GM12878 (cell line): ENCODE data around the gene AP2B1. TPM values are rescaled to one million over a fixed set of nuclear protein-coding genes. Genes with fewer than 3 reads are reported as not detected.

ENCODE experiments used
- ATAC-seq: fragments of 200-7000 bp; cut with Tn5 transposase; 3 replicates; pipeline ENCODE4 v1.9.1; 2020; ENCODE audit warnings: mild to moderate bottlenecking, moderate library complexity
- BruUV-seq: library from RNA; stranded (reverse); fragments of 400-500 nt; replicated peaks from 2 replicates; lab custom pipeline; 2021; lab: Mats Ljungman, UMichigan
- CTCF ChIA-PET: fragments of 300-600 bp; sonication (Branson Sonifier 250); formaldehyde crosslinking; extraction: SDS; loops from one replicate; lab custom pipeline; 2021; ENCODE audit warnings: inconsistent platforms; lab: Yijun Ruan, JAX
- POLR2A ChIA-PET: fragments of 350-600 bp; formaldehyde crosslinking; extraction: SDS; loops from one replicate; lab custom pipeline; 2021; ENCODE audit warnings: inconsistent platforms; lab: Charles Lee
- RAD21 ChIA-PET: fragments of 300-600 bp; sonication (Branson Sonifier 250); formaldehyde crosslinking; loops from one replicate; lab custom pipeline; 2023; ENCODE audit warnings: antibody characterized with exemption; ENCODE audit not compliant: unreplicated experiment; lab: Charles Lee
- SMC1A ChIA-PET: fragments of 300-600 bp; sonication (Branson Sonifier 250); formaldehyde crosslinking; loops from one replicate; lab custom pipeline; 2023; ENCODE audit not compliant: unreplicated experiment, uncharacterized antibody; lab: Charles Lee
- DNase-seq: peaks from one replicate; pipeline ENCODE4 v3.0.0-alpha.2; 2011; ENCODE audit warnings: low read depth, low spot score
- FAIRE-seq: peaks from 3 replicates; lab custom pipeline; 2011; peaks lifted over from hg19 to GRCh38; lab: Jason Lieb, UNC
- H2AFZ ChIP-seq: 2 replicates; pipeline ENCODE4 v1.6.0; 2011; ENCODE audit warnings: low read depth, low read length, control low read depth; ENCODE audit not compliant: control insufficient read depth
- H3K27ac ChIP-seq: 2 replicates; pipeline ENCODE4 v1.5.1; 2011; ENCODE audit warnings: control low read depth; ENCODE audit not compliant: control insufficient read depth, insufficient read depth
- H3K27me3 ChIP-seq, 2 experiments: replicated peaks in 1 of 2; 2 replicates each; pipeline versions ENCODE4 v1.6.0 to v1.6.1; 2011; ENCODE audit warnings: low read length in 1 of 2; ENCODE audit not compliant: control insufficient read depth in 2 of 2, insufficient read depth in 2 of 2
- H3K36me3 ChIP-seq, 2 experiments: 2 replicates each; pipeline ENCODE4 v1.5.1; 2011; ENCODE audit warnings: low read length in 1 of 2; ENCODE audit not compliant: control insufficient read depth in 2 of 2, insufficient read depth in 2 of 2
- H3K4me1 ChIP-seq: 2 replicates; pipeline ENCODE4 v1.6.1; 2011; ENCODE audit warnings: mild to moderate bottlenecking, low read length, moderate library complexity, mixed read lengths; ENCODE audit not compliant: control insufficient read depth, insufficient read depth
- H3K4me2 ChIP-seq: 2 replicates; pipeline ENCODE4 v1.6.0; 2011; ENCODE audit warnings: control low read depth; ENCODE audit not compliant: control insufficient read depth, insufficient read depth
- H3K4me3 ChIP-seq: fragments of 200-600 bp; sonication (generic); 2 replicates; pipeline ENCODE4 v1.5.1; 2016
- H3K79me2 ChIP-seq: 2 replicates; pipeline ENCODE4 v1.6.0; 2011; ENCODE audit warnings: low read length; ENCODE audit not compliant: control insufficient read depth, insufficient read depth
- H3K9ac ChIP-seq: 2 replicates; pipeline ENCODE4 v1.8.0; 2011; ENCODE audit warnings: low read length, control low read depth, mixed read lengths; ENCODE audit not compliant: control insufficient read depth, insufficient read depth
- H3K9me3 ChIP-seq: replicated peaks from 3 replicates; pipeline ENCODE4 v1.5.1; 2011; ENCODE audit warnings: mild to moderate bottlenecking, low read length; ENCODE audit not compliant: control insufficient read depth, insufficient read depth
- H4K20me1 ChIP-seq: 2 replicates; pipeline ENCODE4 v1.6.0; 2011; ENCODE audit not compliant: control insufficient read depth, insufficient read depth
- HSF1 ChIP-seq: fragments of 150-350 bp; IDR thresholded peaks from 2 replicates; pipeline ENCODE4 v1.6.1; 2014; ENCODE audit warnings: mild to moderate bottlenecking, low read depth, low read length
- MEF2A ChIP-seq: IDR thresholded peaks from 2 replicates; pipeline ENCODE4 v1.6.1; 2011; ENCODE audit warnings: low read depth, mild to moderate bottlenecking, low read length, moderate library complexity; ENCODE audit not compliant: insufficient read depth
- MTA2 ChIP-seq: fragments of 450-650 bp; IDR thresholded peaks from 2 replicates; pipeline ENCODE4 v1.6.1; 2016; ENCODE audit warnings: low read depth, mild to moderate bottlenecking, moderate library complexity
- PAX5 ChIP-seq: IDR thresholded peaks from 2 replicates; pipeline ENCODE4 v1.6.1; 2011; ENCODE audit warnings: low read depth, low read length, borderline replicate concordance
- STAT1 ChIP-seq: fragments of 450-650 bp; conservative IDR thresholded peaks from 2 replicates; pipeline ENCODE4 v1.6.1; 2014; ENCODE audit warnings: antibody characterized with exemption, mild to moderate bottlenecking
- TCF12 ChIP-seq: IDR thresholded peaks from 2 replicates; pipeline ENCODE4 v1.6.1; 2011; ENCODE audit warnings: low read depth, mild to moderate bottlenecking, low read length
- ZBTB4 ChIP-seq: fragments of 450-650 bp; formaldehyde crosslinking; IDR thresholded peaks from 2 replicates; pipeline ENCODE4 v1.4.0; 2022; ENCODE audit warnings: mild to moderate bottlenecking, moderate library complexity
- WGBS: methylation state at CpG from one replicate; pipeline ENCODE4 v1.1.6; 2016; ENCODE audit warnings: low lambda C conversion rate; ENCODE audit not compliant: insufficient replicate concordance, insufficient coverage; ENCODE audit errors: missing lambda C conversion rate; 5-methylcytosine and 5-hydroxymethylcytosine counted together
- in situ Hi-C: fragments of 300-500 bp; cut with MboI; formaldehyde crosslinking; loops from 9 replicates; pipeline ENCODE4 v1.14.3; 2018; ENCODE audit warnings: mixed read lengths
- intact Hi-C: fragments of 100-400 bp; cut with micrococcal nuclease; formaldehyde crosslinking; loops from one replicate; pipeline ENCODE4 v1.14.2; 2022; ENCODE audit not compliant: unreplicated experiment
- polyA plus RNA-seq, 11 experiments: library from polyadenylated mRNA; depleted of rRNA in 4 of 11; unstranded in 6 of 11; stranded (reverse) in 5 of 11; fragments of >200 nt; fragmentation: Nextera tagmentation in 4 of 11; fragmentation: Illumina TruSeq in 1 of 11; extraction: Ambion mirVana in 4 of 11; extraction: Trizol in 1 of 11; gene quantifications; 1 replicate in 1 of 11; 2 replicates in 10 of 11; pipeline versions ENCODE4 v1.2.1 to v1.2.3, GENCODE V29; 2011 to 2016; ENCODE audit warnings: inconsistent platforms in 2 of 11, missing spikeins in 2 of 11, low read depth in 1 of 11
- total RNA-seq, 4 experiments: library from RNA; depleted of rRNA in 3 of 4; stranded (reverse); fragments of >200 nt in 3 of 4; fragmentation: Illumina TruSeq in 1 of 4; extraction: Trizol in 1 of 4; gene quantifications; 2 replicates each; pipeline versions ENCODE4 v1.2.1 to v1.2.3, GENCODE V29; 2013 to 2021

Gene AP2B1
- total and polyA plus RNA-seq, 10 of the 15 experiments (the other 5 are each of a cell fraction or from before 2014, with no cell fraction given) = 18.6 to 112 (median 53.9) TPM

- H3K9ac ChIP-seq = no peak overlapping the region
- no peaks in the 10 kb centered on the region for H3K79me2 ChIP-seq
- 54% methylated on average over 5 of the region's 5 CpGs for WGBS
- intact Hi-C loops (no loop called here), in situ Hi-C loops (no loop called here)
- ATAC-seq (no peak), FAIRE-seq (no peak), DNase-seq (no peak)
- H2AFZ ChIP-seq = no peak overlapping the region
- no peak overlapping the region for H3K4me3 ChIP-seq
- no peaks in the 10 kb centered on the region; a peak in 1 of 4 replicates for H3K36me3 ChIP-seq
- TF ChIP-seq MEF2A (no peak), STAT1 (no peak), ZBTB4 (CRISPR knock-in tag) (no peak), MTA2 (no peak), PAX5 (no peak), TCF12 (no peak), HSF1 (no peak)
- no peak overlapping the region for H3K27ac ChIP-seq
- no peaks in the 10 kb centered on the region for H4K20me1 ChIP-seq
- ChIA-PET POLR2A (no interaction called here), CTCF (interaction anchor here (1.2 to 1.4 kb wide), 2 partner anchors 9 to 125 kb away, joined by 3 to 5 read pairs; no protein-coding TSS in a partner anchor), SMC1A (interaction anchor here (1.2 kb wide), 1 partner anchor 8 kb away, joined by 5 read pairs; no protein-coding TSS in a partner anchor), RAD21 (no interaction called here)
- H3K9me3 ChIP-seq = no peaks in the 10 kb centered on the region
- peaks cover 0 to 3% of the 10 kb centered on the region in 2 experiments; a peak in 2 of 4 replicates for H3K27me3 ChIP-seq
- BruUV-seq = no TSS peak
- no peak overlapping the region for H3K4me2 ChIP-seq
- H3K4me1 ChIP-seq = no peaks in the 10 kb centered on the region
Measured at GRCh38 chr17:35738519-35739133, 151.5 kb downstream of the AP2B1 start.
